ENCODE measurements around the gene PTCH2.
A peak's percentile ranks its signal among the peaks of the same experiment; 100 is the strongest.
"Not testable (repeated sequence)": the region's sequence is repeated elsewhere in the genome, so short reads cannot be mapped to it uniquely, and the experiment has no call there.

PTCH2 gene

GRCh38 chr1:44802306-44803061 is 40.6 kb downstream of the PTCH2 start:
- no peak for DNase-seq
- Histone ChIP-seq H3K27ac (no peak overlapping the region), H3K36me3 (replicated peaks) (peaks cover 56% of the 10 kb centered on the region), H3K27me3 (replicated peaks) (no peaks in the 10 kb centered on the region), H3K4me3 (ENCODE audit: low read depth, low read length) (peak overlapping the region; percentile 88)
- no peak for TF ChIP-seq CTCF (IDR thresholded peaks at IDR 0.05; ENCODE audit: low read depth, low read length, missing control alignments)
- in situ Hi-C loops (cut with HindIII; ENCODE audit: low pct_ligation_motif_present, low sequenced_read_pairs) = no loop called here

- Histone ChIP-seq H3K36me3 (replicated peaks) (peaks cover 51% of the 10 kb centered on the region), H3K27me3 (replicated peaks) (no peaks in the 10 kb centered on the region), H3K4me3 (ENCODE audit: low read depth, low read length) (peak overlapping the region; percentile 88), H3K27ac (no peak overlapping the region)
- no peak for DNase-seq
- in situ Hi-C loops (cut with HindIII; ENCODE audit: low pct_ligation_motif_present, low sequenced_read_pairs) = no loop called here
- no peak for TF ChIP-seq CTCF (IDR thresholded peaks at IDR 0.05; ENCODE audit: low read depth, low read length, missing control alignments)
Observed at GRCh38 chr1:44801491-44802305, 41.4 kb downstream of the PTCH2 start.

GRCh38 chr1:44799770-44800584 is 43.1 kb downstream of the PTCH2 start, which contains the start of gene PLK3:
TSS of gene PLK3 (plus strand) at chr1:44800377. CDS start at chr1:44800464, 87 bp downstream.
- Histone ChIP-seq H3K36me3 (replicated peaks) (peaks cover 34% of the 10 kb centered on the region), H3K27ac (peak within 1 kb of the TSS; percentile 83), H3K27me3 (replicated peaks) (no peaks in the 10 kb centered on the region), H3K4me3 (ENCODE audit: low read depth, low read length) (peak within 1 kb of the TSS; percentile 88)
- DNase-seq = peak; percentile 96
- in situ Hi-C loops (cut with HindIII; ENCODE audit: low pct_ligation_motif_present, low sequenced_read_pairs) = no loop called here
- TF ChIP-seq CTCF (IDR thresholded peaks at IDR 0.05; ENCODE audit: low read depth, low read length, missing control alignments) = peak; percentile 94

GRCh38 chr1:44798481-44799365 is 44.3 kb downstream of the PTCH2 start:
- H3K36me3 ChIP-seq (replicated peaks) = peaks cover 25% of the 10 kb centered on the region
- H3K27ac ChIP-seq = no peak overlapping the region
- in situ Hi-C loops (cut with HindIII; ENCODE audit: low pct_ligation_motif_present, low sequenced_read_pairs) = no loop called here
- TF ChIP-seq CTCF (IDR thresholded peaks at IDR 0.05; ENCODE audit: low read depth, low read length, missing control alignments) = no peak
- no peak for DNase-seq
- no peaks in the 10 kb centered on the region for H3K27me3 ChIP-seq (replicated peaks)
- H3K4me3 ChIP-seq (ENCODE audit: low read depth, low read length) = no peak overlapping the region

- H3K27ac ChIP-seq; H3K4me3 ChIP-seq (ENCODE audit: low read depth, low read length); H3K27me3 ChIP-seq (replicated peaks); DNase-seq; in situ Hi-C loops (cut with HindIII; ENCODE audit: low pct_ligation_motif_present, low sequenced_read_pairs): not testable (repeated sequence)
- peaks cover 16% of the 10 kb centered on the region for H3K36me3 ChIP-seq (replicated peaks)
Observed at GRCh38 chr1:44797886-44798285, 45.2 kb downstream of the PTCH2 start.
